K562 (cell line): Measurements from ENCODE around the gene MPZL1. TPM values are rescaled to one million over a fixed set of nuclear protein-coding genes. Genes with fewer than 3 reads are reported as not detected.

Source experiments
- COPS2 ChIP-seq: fragments of 450-650 bp; conservative IDR thresholded peaks from 2 replicates; pipeline ENCODE4 v1.6.1; 2016; ENCODE audit warnings: mild to moderate bottlenecking, moderate library complexity
- ESRRB ChIP-seq: fragments of 250-450 bp; sonication (Bioruptor Pico); IDR thresholded peaks from 2 replicates; pipeline ENCODE4 v1.5.0; 2020; ENCODE audit warnings: mild to moderate bottlenecking, moderate library complexity, borderline replicate concordance
- FOXA1 ChIP-seq: fragments of 450-650 bp; IDR thresholded peaks from 2 replicates; pipeline ENCODE4 v1.6.1; 2016; ENCODE audit warnings: mild to moderate bottlenecking, borderline replicate concordance
- RBM14 ChIP-seq: fragments of 200-400 bp; formaldehyde crosslinking; IDR thresholded peaks from 2 replicates; pipeline ENCODE4 v1.6.1; 2018; ENCODE audit warnings: low read depth, mild to moderate bottlenecking, low read length, moderate library complexity, borderline replicate concordance; ENCODE audit not compliant: insufficient read depth
- RFX5 ChIP-seq: IDR thresholded peaks from 2 replicates; pipeline ENCODE4 v1.6.1; 2011; ENCODE audit warnings: low read depth, mild to moderate bottlenecking, improper control_type of control experiment, low read length
- SNIP1 ChIP-seq: fragments of 450-650 bp; IDR thresholded peaks from 2 replicates; pipeline ENCODE4 v1.7.1; 2017; ENCODE audit warnings: low read depth, mild to moderate bottlenecking
- TFAM ChIP-seq: fragments of 250-450 bp; sonication (Bioruptor Pico); conservative IDR thresholded peaks from 2 replicates; pipeline ENCODE4 v1.5.0; 2021; ENCODE audit warnings: mild to moderate bottlenecking, moderate library complexity
- U2AF1 ChIP-seq: fragments of 200-400 bp; formaldehyde crosslinking; optimal IDR thresholded peaks from 2 replicates; pipeline ENCODE3; 2017; ENCODE audit warnings: mild to moderate bottlenecking, low read depth, low read length, moderate library complexity
- ZNF212 ChIP-seq: fragments of 450-650 bp; formaldehyde crosslinking; IDR thresholded peaks from 2 replicates; pipeline ENCODE4 v1.4.0; 2020; ENCODE audit warnings: mild to moderate bottlenecking
- ZNF23 ChIP-seq: fragments of 250-450 bp; sonication (Bioruptor Pico); IDR thresholded peaks from 2 replicates; pipeline ENCODE4 v1.4.0; 2020; ENCODE audit warnings: mild to moderate bottlenecking
- ZNF407 ChIP-seq: fragments of 450-650 bp; IDR thresholded peaks from 2 replicates; pipeline ENCODE4 v1.6.1; 2016; ENCODE audit warnings: low read depth
- ZNF655 ChIP-seq: fragments of 250-450 bp; sonication (Bioruptor Pico); IDR thresholded peaks from 2 replicates; pipeline ENCODE4 v1.5.0; 2021
- ZNF780A ChIP-seq: fragments of 250-450 bp; sonication (Bioruptor Pico); IDR thresholded peaks from 2 replicates; pipeline ENCODE4 v1.5.0; 2021; ENCODE audit warnings: mild to moderate bottlenecking
- polyA plus RNA-seq, 8 experiments: library from polyadenylated mRNA; depleted of rRNA in 4 of 8; stranded (reverse) in 5 of 8; unstranded in 3 of 8; fragments of >200 nt; fragmentation: Nextera tagmentation in 2 of 8; fragmentation: Illumina TruSeq in 1 of 8; extraction: Ambion mirVana in 2 of 8; extraction: Trizol in 1 of 8; gene quantifications; 2 replicates each; pipeline versions ENCODE4 v1.2.1 to v1.2.3, GENCODE V29; 2011 to 2014; ENCODE audit warnings: inconsistent platforms in 1 of 8, missing spikeins in 1 of 8
- total RNA-seq, 7 experiments: library from RNA; depleted of rRNA in 6 of 7; stranded (reverse); fragments of >200 nt in 6 of 7; fragmentation: Illumina TruSeq in 2 of 7; extraction: Trizol in 2 of 7; gene quantifications; 2 replicates each; pipeline versions ENCODE4 v1.2.1 to v1.2.3, GENCODE V29; 2011 to 2021; ENCODE audit warnings: low replicate concordance in 1 of 7
- TF ChIP-seq, protein P1 (sequence below): fragments of 450-650 bp; IDR thresholded peaks from 2 replicates; pipeline ENCODE4 v1.6.1; 2017; ENCODE audit warnings: antibody characterized with exemption
- TF ChIP-seq, protein P2 (sequence below), 2 experiments: IDR thresholded peaks; 2 replicates each; pipeline ENCODE4 v1.6.1; 2012; ENCODE audit warnings: improper control_type of control experiment in 2 of 2, low read depth in 2 of 2, low read length in 2 of 2, borderline replicate concordance in 1 of 2

The MPZL1 gene
- total and polyA plus RNA-seq, 9 of the 15 experiments (the other 6 are each of a cell fraction or from before 2014, with no cell fraction given) = 14.5 to 153 (median 66.5) TPM

GRCh38 chr1:167747988-167748387 lies 26.2 kb downstream of the MPZL1 start (continued):
- TF ChIP-seq COPS2 (no peak), FOXA1 (no peak), ZNF23 (CRISPR knock-in tag) (no peak), TFAM (no peak), U2AF1 (no peak), RFX5 (no peak), ZNF780A (CRISPR knock-in tag) (no peak), ZNF212 (no peak), RBM14 (no peak), ZNF407 (no peak), ZNF655 (CRISPR knock-in tag) (no peak), SNIP1 (no peak), ESRRB (no peak)
- TF ChIP-seq, protein P1, sequence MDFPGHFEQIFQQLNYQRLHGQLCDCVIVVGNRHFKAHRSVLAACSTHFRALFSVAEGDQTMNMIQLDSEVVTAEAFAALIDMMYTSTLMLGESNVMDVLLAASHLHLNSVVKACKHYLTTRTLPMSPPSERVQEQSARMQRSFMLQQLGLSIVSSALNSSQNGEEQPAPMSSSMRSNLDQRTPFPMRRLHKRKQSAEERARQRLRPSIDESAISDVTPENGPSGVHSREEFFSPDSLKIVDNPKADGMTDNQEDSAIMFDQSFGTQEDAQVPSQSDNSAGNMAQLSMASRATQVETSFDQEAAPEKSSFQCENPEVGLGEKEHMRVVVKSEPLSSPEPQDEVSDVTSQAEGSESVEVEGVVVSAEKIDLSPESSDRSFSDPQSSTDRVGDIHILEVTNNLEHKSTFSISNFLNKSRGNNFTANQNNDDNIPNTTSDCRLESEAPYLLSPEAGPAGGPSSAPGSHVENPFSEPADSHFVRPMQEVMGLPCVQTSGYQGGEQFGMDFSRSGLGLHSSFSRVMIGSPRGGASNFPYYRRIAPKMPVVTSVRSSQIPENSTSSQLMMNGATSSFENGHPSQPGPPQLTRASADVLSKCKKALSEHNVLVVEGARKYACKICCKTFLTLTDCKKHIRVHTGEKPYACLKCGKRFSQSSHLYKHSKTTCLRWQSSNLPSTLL = no peak
- TF ChIP-seq, protein P2, sequence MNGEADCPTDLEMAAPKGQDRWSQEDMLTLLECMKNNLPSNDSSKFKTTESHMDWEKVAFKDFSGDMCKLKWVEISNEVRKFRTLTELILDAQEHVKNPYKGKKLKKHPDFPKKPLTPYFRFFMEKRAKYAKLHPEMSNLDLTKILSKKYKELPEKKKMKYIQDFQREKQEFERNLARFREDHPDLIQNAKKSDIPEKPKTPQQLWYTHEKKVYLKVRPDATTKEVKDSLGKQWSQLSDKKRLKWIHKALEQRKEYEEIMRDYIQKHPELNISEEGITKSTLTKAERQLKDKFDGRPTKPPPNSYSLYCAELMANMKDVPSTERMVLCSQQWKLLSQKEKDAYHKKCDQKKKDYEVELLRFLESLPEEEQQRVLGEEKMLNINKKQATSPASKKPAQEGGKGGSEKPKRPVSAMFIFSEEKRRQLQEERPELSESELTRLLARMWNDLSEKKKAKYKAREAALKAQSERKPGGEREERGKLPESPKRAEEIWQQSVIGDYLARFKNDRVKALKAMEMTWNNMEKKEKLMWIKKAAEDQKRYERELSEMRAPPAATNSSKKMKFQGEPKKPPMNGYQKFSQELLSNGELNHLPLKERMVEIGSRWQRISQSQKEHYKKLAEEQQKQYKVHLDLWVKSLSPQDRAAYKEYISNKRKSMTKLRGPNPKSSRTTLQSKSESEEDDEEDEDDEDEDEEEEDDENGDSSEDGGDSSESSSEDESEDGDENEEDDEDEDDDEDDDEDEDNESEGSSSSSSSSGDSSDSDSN (IDR thresholded peaks at IDR 0.05; ENCODE audit: borderline replicate concordance in 1 of 2, low read depth in 2 of 2, low read length in 2 of 2) = no peak
